ENCODE data around the gene PXDN.

Gene PXDN

GRCh38 chr2:1607236-1607920, 136.9 kb downstream of the PXDN start:
- Mint-ChIP-seq H3K27me3 (peaks cover 28% of the 10 kb centered on the region), H3K36me3 (peaks cover 2% of the 10 kb centered on the region), H3K9me3 (no peaks in the 10 kb centered on the region), H3K4me3 (no peak overlapping the region), H3K4me1 (peaks cover 14% of the 10 kb centered on the region), H3K27ac (no peak overlapping the region)
- no peak for ATAC-seq

DNA sequence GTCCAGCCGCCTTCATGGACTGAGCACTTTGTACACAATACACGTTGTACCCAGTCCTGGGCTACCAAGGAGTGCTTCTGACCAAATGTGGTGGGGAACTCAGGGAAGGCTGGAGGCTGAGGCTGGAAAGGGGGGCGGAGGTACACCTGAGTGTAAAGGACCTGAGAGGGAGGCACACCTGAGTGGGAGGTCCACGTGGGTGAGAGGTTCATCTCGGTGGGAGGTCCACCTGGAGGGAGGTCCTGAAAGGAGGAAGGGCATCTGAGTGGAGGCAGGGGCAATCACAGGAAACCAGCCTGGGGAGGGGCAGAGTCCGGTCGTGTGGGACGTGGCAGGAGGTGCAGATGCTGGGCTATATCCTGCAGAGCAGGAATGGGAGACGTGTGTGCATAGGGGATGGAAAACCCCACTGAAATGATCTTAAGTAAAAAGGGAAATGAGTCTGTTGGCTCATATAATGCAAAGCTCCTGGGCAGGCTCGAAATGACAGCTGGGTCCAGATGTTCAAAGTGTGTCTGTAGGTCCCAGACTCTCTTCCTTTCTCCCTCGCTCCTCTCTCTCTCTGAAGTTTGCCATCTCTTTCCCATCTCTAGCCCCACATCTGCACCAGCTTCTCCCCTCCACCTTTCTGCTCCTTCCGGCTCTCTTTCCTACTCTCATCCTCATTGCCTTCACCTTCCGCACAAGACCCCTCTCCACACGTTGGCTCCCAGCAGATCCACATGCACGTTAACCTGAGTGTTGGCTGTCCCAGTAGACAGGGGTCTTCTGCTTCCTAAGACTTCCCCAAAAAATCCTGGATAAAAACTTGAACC, 137.7 kb downstream of the PXDN start:
- Mint-ChIP-seq H3K4me1 (peaks cover 13% of the 10 kb centered on the region), H3K27ac (no peak overlapping the region)

GRCh38 chr2:1606046-1606400, 138.3 kb downstream of the PXDN start:
- H3K4me3 Mint-ChIP-seq: no peak overlapping the region
- peaks cover 21% of the 10 kb centered on the region for H3K27me3 Mint-ChIP-seq
- H3K9me3 Mint-ChIP-seq: no peaks in the 10 kb centered on the region
- H3K36me3 Mint-ChIP-seq: no peaks in the 10 kb centered on the region
- no peak overlapping the region for H3K27ac Mint-ChIP-seq
- no peak for ATAC-seq
- peaks cover 13% of the 10 kb centered on the region for H3K4me1 Mint-ChIP-seq

More for the DNA sequence above, 137.7 kb downstream of the PXDN start:
- no peaks in the 10 kb centered on the region for H3K9me3 Mint-ChIP-seq
- peak; percentile 51 for ATAC-seq
- H3K36me3 Mint-ChIP-seq: no peaks in the 10 kb centered on the region
- H3K4me3 Mint-ChIP-seq: no peak overlapping the region
- H3K27me3 Mint-ChIP-seq: peaks cover 21% of the 10 kb centered on the region

DNA sequence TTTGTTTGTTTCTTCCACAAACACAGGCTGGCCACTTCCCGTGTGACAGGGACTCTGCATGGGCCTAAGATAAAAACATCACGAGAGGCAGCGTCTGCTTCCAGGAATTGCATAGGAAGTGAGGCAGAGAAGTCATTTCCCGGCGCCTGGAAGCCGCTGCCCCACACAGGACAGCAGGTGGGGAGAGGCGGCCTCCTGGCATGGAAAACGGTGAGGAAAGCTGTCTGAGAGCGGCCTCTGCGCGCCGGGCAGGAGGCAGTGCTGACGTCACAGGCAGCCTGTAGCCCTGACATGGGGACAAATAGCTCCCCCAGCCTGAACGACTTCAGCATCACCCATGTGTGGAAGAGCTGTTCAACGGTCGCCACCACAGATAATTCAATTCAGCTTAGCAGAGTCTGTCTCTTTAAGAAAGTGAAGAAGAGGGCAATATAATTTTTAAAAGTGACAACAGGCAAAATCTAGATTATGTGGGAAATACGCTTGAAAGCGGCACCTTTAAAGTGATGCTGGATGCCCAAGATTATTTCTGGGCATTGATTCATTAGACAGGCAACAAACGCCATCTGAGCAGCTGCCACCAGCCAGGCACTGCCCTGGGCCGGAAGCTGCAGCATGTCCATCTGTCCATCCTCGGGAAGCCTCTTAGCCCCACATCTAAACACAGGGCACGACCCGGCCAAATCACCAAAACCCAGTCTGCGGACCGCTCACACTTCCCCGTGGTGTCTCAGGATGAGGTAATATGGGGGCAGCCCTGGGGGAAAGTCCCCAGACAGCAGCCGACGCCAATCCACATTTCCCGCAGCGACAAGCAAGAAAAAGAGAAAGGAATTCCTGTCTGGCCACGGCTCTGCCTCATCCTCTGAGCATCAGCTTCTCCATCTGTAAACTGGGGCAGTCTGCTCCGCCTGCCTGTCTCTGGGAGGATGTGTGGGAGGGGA, 138.9 kb downstream of the PXDN start:
- H3K9me3 Mint-ChIP-seq: no peaks in the 10 kb centered on the region
- no peak overlapping the region for H3K27ac Mint-ChIP-seq
- H3K36me3 Mint-ChIP-seq: no peaks in the 10 kb centered on the region
- H3K4me1 Mint-ChIP-seq: peaks cover 13% of the 10 kb centered on the region
- peaks cover 18% of the 10 kb centered on the region for H3K27me3 Mint-ChIP-seq
- no peak overlapping the region for H3K4me3 Mint-ChIP-seq
- peak; percentile 54 for ATAC-seq

DNA sequence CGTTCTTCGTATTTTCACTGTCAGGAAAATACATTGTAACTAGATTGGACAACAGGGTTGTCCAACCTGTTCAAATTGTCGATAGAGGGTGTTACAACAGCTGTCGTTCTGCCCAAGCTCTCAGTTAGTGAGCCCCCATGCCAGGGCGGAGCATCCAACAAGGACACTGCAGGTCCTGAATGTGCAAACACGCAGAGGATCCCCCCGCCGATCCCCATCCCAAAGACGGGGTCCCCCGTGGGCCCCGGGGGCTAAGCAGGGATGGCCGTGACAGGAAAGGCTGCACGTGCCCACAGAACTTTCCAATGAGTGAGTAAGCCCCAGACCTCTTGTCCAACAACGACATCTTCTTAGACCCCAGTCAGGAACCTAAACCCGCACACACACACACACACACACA, 140.8 kb downstream of the PXDN start:
- H3K4me3 Mint-ChIP-seq: no peak overlapping the region
- peaks cover 11% of the 10 kb centered on the region for H3K27me3 Mint-ChIP-seq
- no peaks in the 10 kb centered on the region for H3K36me3 Mint-ChIP-seq
- no peaks in the 10 kb centered on the region for H3K9me3 Mint-ChIP-seq
- H3K4me1 Mint-ChIP-seq: peaks cover 13% of the 10 kb centered on the region
- no peak overlapping the region for H3K27ac Mint-ChIP-seq
- no peak for ATAC-seq

DNA sequence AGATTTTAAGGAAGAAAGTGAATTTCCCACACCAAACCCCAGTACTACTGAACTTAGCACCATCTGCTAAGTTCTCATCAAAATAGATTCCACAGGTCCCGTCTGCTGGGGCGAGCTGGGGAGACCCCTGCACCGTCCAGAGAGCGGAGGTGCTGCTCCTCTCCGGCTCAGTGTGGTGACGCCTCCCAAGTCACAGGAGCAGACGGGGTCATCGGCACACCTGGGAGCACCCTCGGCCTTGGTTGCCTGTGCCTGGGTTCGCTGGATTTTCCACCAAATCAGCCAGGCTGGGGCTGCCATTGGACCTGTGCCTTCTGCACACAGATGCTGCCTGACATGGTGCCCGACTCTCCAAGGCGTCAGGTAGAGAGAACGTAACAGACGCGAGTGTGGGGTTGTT, 141.3 kb downstream of the PXDN start:
- ATAC-seq: no peak
- Mint-ChIP-seq H3K27me3 (peaks cover 11% of the 10 kb centered on the region), H3K4me1 (peaks cover 13% of the 10 kb centered on the region), H3K4me3 (no peak overlapping the region), H3K9me3 (no peaks in the 10 kb centered on the region), H3K36me3 (no peaks in the 10 kb centered on the region), H3K27ac (no peak overlapping the region)

GRCh38 chr2:1602278-1603010, 141.9 kb downstream of the PXDN start:
- Mint-ChIP-seq H3K27ac (no peak overlapping the region), H3K36me3 (no peaks in the 10 kb centered on the region), H3K4me1 (peaks cover 13% of the 10 kb centered on the region), H3K4me3 (no peak overlapping the region), H3K9me3 (no peaks in the 10 kb centered on the region), H3K27me3 (peaks cover 11% of the 10 kb centered on the region)
- ATAC-seq: no peak

GRCh38 chr2:1601471-1602277, 142.6 kb downstream of the PXDN start:
- no peak overlapping the region for H3K27ac Mint-ChIP-seq
- no peaks in the 10 kb centered on the region for H3K9me3 Mint-ChIP-seq
- H3K36me3 Mint-ChIP-seq: no peaks in the 10 kb centered on the region
- H3K27me3 Mint-ChIP-seq: peaks cover 4% of the 10 kb centered on the region
- peaks cover 6% of the 10 kb centered on the region for H3K4me1 Mint-ChIP-seq
- no peak for ATAC-seq
- H3K4me3 Mint-ChIP-seq: no peak overlapping the region

DNA sequence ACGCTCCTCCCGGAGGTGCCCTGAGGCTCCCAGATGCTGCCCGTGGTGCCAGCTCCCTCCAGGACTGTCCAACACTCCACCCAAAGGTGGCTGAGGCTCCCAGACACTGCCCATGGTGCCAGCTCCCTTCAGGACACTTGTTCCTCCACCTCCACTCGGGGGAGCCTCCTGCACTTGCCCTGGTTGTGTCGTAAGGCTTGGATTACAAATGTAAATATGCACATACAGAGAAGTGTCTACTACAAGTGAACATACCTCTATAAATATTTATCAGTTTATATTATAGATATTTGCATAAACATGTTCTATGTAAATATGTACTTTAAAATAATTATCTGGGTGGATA, 143.3 kb downstream of the PXDN start:
- Mint-ChIP-seq H3K36me3 (no peaks in the 10 kb centered on the region), H3K9me3 (no peaks in the 10 kb centered on the region), H3K4me3 (no peak overlapping the region)

DNA sequence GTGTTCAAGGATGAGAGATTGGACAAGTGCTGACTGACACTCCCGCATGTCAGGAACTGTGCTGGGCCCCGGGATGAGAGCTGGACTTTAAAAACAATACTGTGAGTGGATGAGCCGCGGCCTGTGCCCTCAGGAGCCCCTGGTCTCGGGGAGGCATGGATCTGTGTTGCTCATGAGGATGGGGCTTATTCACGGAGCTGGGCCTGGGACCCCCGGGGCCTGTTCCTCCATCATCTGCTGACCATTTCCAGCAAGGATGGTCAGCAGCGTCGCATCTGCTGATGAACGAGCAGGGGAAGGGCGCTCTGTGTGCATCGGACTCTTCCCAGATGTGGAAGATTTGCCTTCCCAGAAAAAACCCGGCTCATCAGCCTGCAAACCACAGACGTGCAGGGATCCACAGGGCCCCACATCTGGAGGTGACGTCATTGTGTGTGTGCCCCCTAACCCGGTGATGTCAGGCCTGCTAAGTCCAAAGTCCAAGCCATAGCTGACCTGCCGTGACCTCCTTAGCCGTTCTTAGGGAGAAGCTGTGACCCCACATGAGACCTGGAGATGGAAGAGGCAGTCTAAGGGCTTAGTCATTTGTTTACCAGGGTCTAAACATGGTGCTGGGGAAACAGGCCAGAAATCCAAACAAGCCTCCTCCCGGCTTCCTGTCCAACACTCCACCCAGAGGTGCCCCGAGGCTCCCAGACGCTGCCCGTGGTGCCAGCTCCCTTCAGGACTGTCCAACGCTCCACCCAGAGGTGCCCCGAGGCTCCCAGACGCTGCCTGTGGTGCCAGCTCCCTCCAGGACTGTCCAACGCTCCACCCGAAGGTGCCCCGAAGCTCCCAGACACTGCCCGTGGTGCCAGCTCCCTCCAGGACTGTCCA, 143.9 kb downstream of the PXDN start:
- ATAC-seq: no peak
- Mint-ChIP-seq H3K9me3 (no peaks in the 10 kb centered on the region), H3K4me3 (no peak overlapping the region), H3K27me3 (no peaks in the 10 kb centered on the region), H3K36me3 (no peaks in the 10 kb centered on the region), H3K4me1 (no peaks in the 10 kb centered on the region), H3K27ac (no peak overlapping the region)

More for the DNA sequence above, 143.3 kb downstream of the PXDN start:
- Mint-ChIP-seq H3K4me1 (no peaks in the 10 kb centered on the region), H3K27ac (no peak overlapping the region), H3K27me3 (no peaks in the 10 kb centered on the region)
- no peak for ATAC-seq

DNA sequence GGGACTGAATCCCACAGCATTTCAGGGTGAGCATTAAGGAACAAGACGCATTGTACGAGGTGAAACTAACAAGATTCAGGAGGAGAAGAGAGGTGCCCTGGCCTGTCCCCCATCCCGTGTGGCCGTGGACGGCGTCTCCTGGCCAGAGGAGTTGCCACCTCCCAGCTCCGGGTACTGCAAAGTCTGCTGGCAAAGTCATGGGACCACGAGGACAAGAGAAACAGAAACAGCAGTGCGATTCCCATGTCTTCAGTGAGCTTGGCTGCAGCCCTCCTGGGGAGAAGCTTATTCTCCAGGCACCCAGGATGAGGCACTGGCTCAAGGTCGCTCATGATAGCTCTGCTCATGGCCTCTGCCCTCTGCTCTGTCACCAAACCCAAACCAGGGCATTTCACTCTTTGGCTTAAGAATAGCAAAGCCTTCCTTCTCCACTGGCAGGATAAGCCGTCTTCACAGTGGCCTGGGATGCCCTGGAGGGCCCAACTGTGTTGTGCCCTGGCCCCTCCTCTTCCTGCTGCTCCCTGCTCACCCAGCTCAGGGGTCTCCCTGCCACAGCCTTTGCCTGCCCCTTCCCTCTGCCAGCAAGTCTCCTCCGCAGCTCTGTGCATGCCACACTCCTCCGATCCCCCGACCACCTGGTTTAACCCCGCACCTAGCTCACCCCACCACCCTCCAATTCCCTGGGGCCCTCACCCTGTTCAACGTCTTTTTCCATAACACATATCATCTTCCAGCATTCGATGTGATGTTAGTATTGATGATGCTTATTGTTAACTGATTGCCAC, 144.8 kb downstream of the PXDN start:
- ATAC-seq: no peak
- H3K4me3 Mint-ChIP-seq: no peak overlapping the region
- no peaks in the 10 kb centered on the region for H3K27me3 Mint-ChIP-seq
- no peaks in the 10 kb centered on the region for H3K4me1 Mint-ChIP-seq
- no peaks in the 10 kb centered on the region for H3K36me3 Mint-ChIP-seq
- no peaks in the 10 kb centered on the region for H3K9me3 Mint-ChIP-seq
- no peak overlapping the region for H3K27ac Mint-ChIP-seq

GRCh38 chr2:1598800-1599199, 145.5 kb downstream of the PXDN start:
- ATAC-seq: no peak
- no peak overlapping the region for H3K27ac Mint-ChIP-seq
- no peaks in the 10 kb centered on the region for H3K4me1 Mint-ChIP-seq
- H3K27me3 Mint-ChIP-seq: no peaks in the 10 kb centered on the region
- no peaks in the 10 kb centered on the region for H3K36me3 Mint-ChIP-seq
- no peaks in the 10 kb centered on the region for H3K9me3 Mint-ChIP-seq
- H3K4me3 Mint-ChIP-seq: no peak overlapping the region
